SU-DHL-6 (cell line): ENCODE measurements around the gene TOR4A.

Experiments used
- EZH2phosphoT487 ChIP-seq: fragments of 200-600 bp; sonication (generic), shearing (Covaris generic); conservative IDR thresholded peaks from 2 replicates; pipeline ENCODE4 v1.6.1; 2018; ENCODE audit warnings: mild to moderate bottlenecking, antibody characterized with exemption, low read length, moderate library complexity, mixed read lengths
- TF ChIP-seq, protein P1 (sequence below): fragments of 200-600 bp; sonication (generic); IDR thresholded peaks from one replicate; pipeline ENCODE4 v1.5.1; 2017; ENCODE audit warnings: antibody characterized with exemption, mild to moderate bottlenecking, low read length, moderate library complexity; ENCODE audit not compliant: insufficient read depth, poor library complexity, severe bottlenecking

DNA sequence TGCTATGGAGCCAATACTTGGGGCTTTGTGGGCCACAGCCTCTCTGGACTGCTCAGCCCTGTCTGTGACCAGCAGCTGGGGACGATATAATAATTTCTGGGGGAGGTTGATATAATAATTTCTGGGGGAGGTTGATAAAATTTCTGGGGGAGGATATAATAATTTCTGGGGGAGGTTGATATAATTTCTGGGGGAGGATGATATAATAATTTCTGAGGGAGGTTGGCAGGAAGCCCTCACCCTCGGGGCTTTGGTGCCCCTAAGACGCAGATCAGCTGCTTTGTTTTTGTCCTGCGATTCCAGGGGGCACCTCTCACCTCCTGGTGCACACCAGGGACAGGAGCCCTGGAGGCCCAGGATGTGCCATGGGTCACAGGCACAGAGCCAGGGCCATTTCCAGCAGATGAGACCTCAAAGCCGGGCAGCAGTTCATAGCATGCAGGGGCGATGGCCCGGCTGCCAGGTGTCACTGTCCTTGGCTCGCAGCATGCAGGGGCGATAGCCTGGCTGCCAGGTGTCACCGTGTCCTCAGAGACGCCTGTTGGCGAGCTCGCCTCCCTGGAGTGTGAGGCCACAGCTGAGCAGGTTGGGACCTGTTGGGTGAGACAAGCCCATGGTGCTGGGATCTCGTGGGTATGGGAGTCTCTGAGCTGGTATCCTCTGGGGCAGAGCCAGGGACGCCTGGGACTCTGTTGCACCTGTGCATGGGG, 3.8 kb upstream of the TOR4A start:
- TF ChIP-seq EZH2phosphoT487: no peak
- TF ChIP-seq, protein P1, sequence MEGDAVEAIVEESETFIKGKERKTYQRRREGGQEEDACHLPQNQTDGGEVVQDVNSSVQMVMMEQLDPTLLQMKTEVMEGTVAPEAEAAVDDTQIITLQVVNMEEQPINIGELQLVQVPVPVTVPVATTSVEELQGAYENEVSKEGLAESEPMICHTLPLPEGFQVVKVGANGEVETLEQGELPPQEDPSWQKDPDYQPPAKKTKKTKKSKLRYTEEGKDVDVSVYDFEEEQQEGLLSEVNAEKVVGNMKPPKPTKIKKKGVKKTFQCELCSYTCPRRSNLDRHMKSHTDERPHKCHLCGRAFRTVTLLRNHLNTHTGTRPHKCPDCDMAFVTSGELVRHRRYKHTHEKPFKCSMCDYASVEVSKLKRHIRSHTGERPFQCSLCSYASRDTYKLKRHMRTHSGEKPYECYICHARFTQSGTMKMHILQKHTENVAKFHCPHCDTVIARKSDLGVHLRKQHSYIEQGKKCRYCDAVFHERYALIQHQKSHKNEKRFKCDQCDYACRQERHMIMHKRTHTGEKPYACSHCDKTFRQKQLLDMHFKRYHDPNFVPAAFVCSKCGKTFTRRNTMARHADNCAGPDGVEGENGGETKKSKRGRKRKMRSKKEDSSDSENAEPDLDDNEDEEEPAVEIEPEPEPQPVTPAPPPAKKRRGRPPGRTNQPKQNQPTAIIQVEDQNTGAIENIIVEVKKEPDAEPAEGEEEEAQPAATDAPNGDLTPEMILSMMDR: no peak
